H1 (cell line): ENCODE measurements around the gene ALOX5AP. TPM values are rescaled to one million over a fixed set of nuclear protein-coding genes. Genes with fewer than 3 reads are reported as not detected.

Source experiments
- CBX8 ChIP-seq: fragments of 300-800, 300-1000 bp; sonication (generic); IDR thresholded peaks from 2 replicates; pipeline ENCODE4 v1.7.1; 2016; ENCODE audit warnings: low read depth, low read length, borderline replicate concordance
- EP300 ChIP-seq, 2 experiments: IDR thresholded peaks; 1 replicate in 1 of 2; 2 replicates in 1 of 2; pipeline ENCODE4 v1.6.1; 2011 to 2012; ENCODE audit warnings: low read depth in 2 of 2, low read length in 2 of 2, mild to moderate bottlenecking in 2 of 2, borderline replicate concordance in 1 of 2, inconsistent platforms in 1 of 2, moderate library complexity in 1 of 2
- GTF2F1 ChIP-seq: IDR thresholded peaks from 2 replicates; pipeline ENCODE4 v1.6.1; 2012; ENCODE audit warnings: low read depth, low read length, improper control_type of control experiment, borderline replicate concordance
- RBBP5 ChIP-seq: IDR thresholded peaks from 2 replicates; pipeline ENCODE4 v1.7.1; 2012; ENCODE audit warnings: low read depth, mild to moderate bottlenecking, inconsistent platforms, low read length, moderate library complexity, borderline replicate concordance
- SIRT6 ChIP-seq: IDR thresholded peaks from one replicate; pipeline ENCODE4 v1.7.1; 2012; ENCODE audit warnings: low read length, inconsistent platforms
- TEAD4 ChIP-seq: IDR thresholded peaks from 2 replicates; pipeline ENCODE4 v1.6.1; 2012; ENCODE audit warnings: low read depth, low read length, inconsistent platforms, mixed read lengths
- polyA plus RNA-seq, 7 experiments: library from polyadenylated mRNA; depleted of rRNA in 3 of 7; stranded (reverse) in 5 of 7; unstranded in 2 of 7; fragments of >200 nt in 5 of 7; fragments of 200-250 nt in 2 of 7; gene quantifications; 1 replicate in 5 of 7; 2 replicates in 1 of 7; 4 replicates in 1 of 7; pipeline versions ENCODE4 v1.2.1 to v1.2.3, GENCODE V29; 2011 to 2013; ENCODE audit warnings: missing spikeins in 2 of 7, mixed read lengths in 2 of 7
- total RNA-seq: library from RNA; stranded (reverse); fragmentation: NEBNext Ultra II Directional; extraction: Animal tissue kit (Norgen Biotek cat#: 25700); gene quantifications from 2 replicates; pipeline ENCODE4 v1.2.1, GENCODE V29; 2021
- TF ChIP-seq, protein P1 (sequence below), 3 experiments: IDR thresholded peaks; 1 replicate in 2 of 3; 2 replicates in 1 of 3; pipeline versions ENCODE4 v1.5.1 to v1.6.1; 2011; ENCODE audit warnings: low read length in 3 of 3, mild to moderate bottlenecking in 3 of 3, inconsistent platforms in 2 of 3, low read depth in 1 of 3, moderate library complexity in 1 of 3; ENCODE audit not compliant: insufficient read depth in 1 of 3; ENCODE audit errors: control extremely low read depth in 1 of 3
- TF ChIP-seq, protein P2 (sequence below): IDR thresholded peaks from 2 replicates; pipeline ENCODE4 v1.6.1; 2012; ENCODE audit warnings: inconsistent platforms

ALOX5AP gene
- total and polyA plus RNA-seq, 2 of the 8 experiments (the other 6 are each of a cell fraction or from before 2014, with no cell fraction given) = not detected

DNA sequence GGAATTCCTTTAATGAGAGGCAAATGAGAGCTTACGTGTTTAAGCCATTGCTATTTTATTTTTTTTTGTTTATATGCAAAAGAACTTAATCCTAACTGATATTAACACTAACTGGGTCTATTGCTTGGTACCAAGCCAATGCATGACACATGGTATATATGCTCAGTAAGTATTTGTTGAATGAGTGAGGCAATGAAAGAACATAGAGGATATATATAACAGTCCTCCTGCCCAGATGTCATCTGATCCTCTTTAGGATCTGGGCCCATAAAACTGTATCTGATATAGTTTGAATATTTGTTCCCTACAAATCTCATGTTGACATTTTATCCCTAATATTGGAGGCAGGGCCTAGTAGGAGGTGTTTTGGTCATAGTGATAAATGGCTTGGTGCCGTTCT is 13.0 kb upstream of the ALOX5AP start (continued):
- TF ChIP-seq, protein P1, sequence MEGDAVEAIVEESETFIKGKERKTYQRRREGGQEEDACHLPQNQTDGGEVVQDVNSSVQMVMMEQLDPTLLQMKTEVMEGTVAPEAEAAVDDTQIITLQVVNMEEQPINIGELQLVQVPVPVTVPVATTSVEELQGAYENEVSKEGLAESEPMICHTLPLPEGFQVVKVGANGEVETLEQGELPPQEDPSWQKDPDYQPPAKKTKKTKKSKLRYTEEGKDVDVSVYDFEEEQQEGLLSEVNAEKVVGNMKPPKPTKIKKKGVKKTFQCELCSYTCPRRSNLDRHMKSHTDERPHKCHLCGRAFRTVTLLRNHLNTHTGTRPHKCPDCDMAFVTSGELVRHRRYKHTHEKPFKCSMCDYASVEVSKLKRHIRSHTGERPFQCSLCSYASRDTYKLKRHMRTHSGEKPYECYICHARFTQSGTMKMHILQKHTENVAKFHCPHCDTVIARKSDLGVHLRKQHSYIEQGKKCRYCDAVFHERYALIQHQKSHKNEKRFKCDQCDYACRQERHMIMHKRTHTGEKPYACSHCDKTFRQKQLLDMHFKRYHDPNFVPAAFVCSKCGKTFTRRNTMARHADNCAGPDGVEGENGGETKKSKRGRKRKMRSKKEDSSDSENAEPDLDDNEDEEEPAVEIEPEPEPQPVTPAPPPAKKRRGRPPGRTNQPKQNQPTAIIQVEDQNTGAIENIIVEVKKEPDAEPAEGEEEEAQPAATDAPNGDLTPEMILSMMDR (IDR thresholded peaks at IDR 0.05; ENCODE audit: control extremely low read depth in 1 of 3, insufficient read depth in 1 of 3, low read depth in 1 of 3, low read length in 3 of 3) = no peak
- no peak for TF ChIP-seq CBX8
- TF ChIP-seq SIRT6 = no peak
- TF ChIP-seq TEAD4 = no peak
- TF ChIP-seq RBBP5 = no peak
- no peak for TF ChIP-seq EP300 (IDR thresholded peaks at IDR 0.05; ENCODE audit: borderline replicate concordance in 1 of 2, low read depth in 2 of 2, low read length in 2 of 2)
- no peak for TF ChIP-seq GTF2F1
- TF ChIP-seq, protein P2, sequence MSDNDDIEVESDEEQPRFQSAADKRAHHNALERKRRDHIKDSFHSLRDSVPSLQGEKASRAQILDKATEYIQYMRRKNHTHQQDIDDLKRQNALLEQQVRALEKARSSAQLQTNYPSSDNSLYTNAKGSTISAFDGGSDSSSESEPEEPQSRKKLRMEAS = no peak
